Central memory CD8-positive, alpha-beta T cell (primary cell): ENCODE results near the gene JUND.
A peak's percentile ranks its signal among the peaks of the same experiment; 100 is the strongest.
"Not testable (repeated sequence)": the region's sequence is repeated elsewhere in the genome, so short reads cannot be mapped to it uniquely, and the experiment has no call there.

Source experiments
- ATAC-seq: fragments of 150-1000 bp; cut with Tn5 transposase; replicated peaks from 2 replicates; pipeline ENCODE4 v1.10.0; 2022; ENCODE audit warnings: mild to moderate bottlenecking, moderate FRiP score, moderate number of reproducible peaks; ENCODE audit not compliant: poor library complexity, severe bottlenecking; ENCODE audit errors: extremely low read depth
- DNase-seq, 2 donors: peaks; one replicate each; pipeline ENCODE4 v3.0.0; 2021; ENCODE audit warnings: low spot score in 2 of 2
- H3K27ac Mint-ChIP-seq: one replicate; pipeline ENCODE4 v1.8.0; 2022; ENCODE audit warnings: low read depth, mild to moderate bottlenecking, moderate library complexity, mixed read lengths
- H3K27me3 Mint-ChIP-seq: one replicate; pipeline ENCODE4 v1.8.0; 2022; ENCODE audit warnings: mixed read lengths
- H3K36me3 Mint-ChIP-seq: one replicate; pipeline ENCODE4 v1.8.0; 2022; ENCODE audit warnings: mild to moderate bottlenecking, moderate library complexity, mixed read lengths; ENCODE audit not compliant: insufficient read depth
- H3K4me1 Mint-ChIP-seq: one replicate; pipeline ENCODE4 v1.8.0; 2022; ENCODE audit warnings: mixed read lengths
- H3K4me3 Mint-ChIP-seq: one replicate; pipeline ENCODE4 v1.8.0; 2022; ENCODE audit warnings: mild to moderate bottlenecking, moderate library complexity, mixed read lengths
- H3K9me3 Mint-ChIP-seq: one replicate; pipeline ENCODE4 v1.8.0; 2022; ENCODE audit warnings: mixed read lengths

Gene JUND

GRCh38 chr19:18281082-18282020 lies at the start of gene JUND:
JUND (minus strand) TSS chr19:18281622; CDS start chr19:18281484, 138 bp downstream.
- peak; percentile 92 to 98 for DNase-seq
- peaks cover 61% of the 10 kb centered on the region for H3K4me1 Mint-ChIP-seq
- peaks cover 58% of the 10 kb centered on the region for H3K36me3 Mint-ChIP-seq
- peak; percentile 64 for ATAC-seq
- H3K4me3 Mint-ChIP-seq = peak within 1 kb of the TSS; percentile 100
- H3K27ac Mint-ChIP-seq = peak within 1 kb of the TSS; percentile 100
- no peaks in the 10 kb centered on the region for H3K9me3 Mint-ChIP-seq
- no peaks in the 10 kb centered on the region for H3K27me3 Mint-ChIP-seq

- no peak for ATAC-seq
- DNase-seq = no peak
- H3K36me3 Mint-ChIP-seq = peaks cover 2% of the 10 kb centered on the region
- peaks cover 14% of the 10 kb centered on the region for H3K4me1 Mint-ChIP-seq
- H3K27ac Mint-ChIP-seq = no peak overlapping the region
- no peaks in the 10 kb centered on the region for H3K27me3 Mint-ChIP-seq
- no peaks in the 10 kb centered on the region for H3K9me3 Mint-ChIP-seq
- no peak overlapping the region for H3K4me3 Mint-ChIP-seq
These were observed 49.4 kb upstream of the JUND start for GRCh38 chr19:18330868-18331267.

- H3K4me3 Mint-ChIP-seq = peak overlapping the region; percentile 61
- no peaks in the 10 kb centered on the region for H3K9me3 Mint-ChIP-seq
- H3K27ac Mint-ChIP-seq = no peak overlapping the region
- peaks cover 2% of the 10 kb centered on the region for H3K36me3 Mint-ChIP-seq
- peaks cover 14% of the 10 kb centered on the region for H3K4me1 Mint-ChIP-seq
- ATAC-seq (no peak), DNase-seq (no peak)
- H3K27me3 Mint-ChIP-seq = no peaks in the 10 kb centered on the region
These were observed 47.6 kb upstream of the JUND start for GRCh38 chr19:18329035-18329376.

- no peaks in the 10 kb centered on the region for H3K27me3 Mint-ChIP-seq
- no peak overlapping the region for H3K27ac Mint-ChIP-seq
- no peaks in the 10 kb centered on the region for H3K9me3 Mint-ChIP-seq
- DNase-seq = peak; percentile 69 to 83
- peaks cover 15% of the 10 kb centered on the region for H3K4me1 Mint-ChIP-seq
- H3K4me3 Mint-ChIP-seq = peak overlapping the region; percentile 61
- H3K36me3 Mint-ChIP-seq = peaks cover 2% of the 10 kb centered on the region
- ATAC-seq = peak; percentile 96
These were observed 47.1 kb upstream of the JUND start for GRCh38 chr19:18328340-18329034.

- Mint-ChIP-seq H3K4me1 (peaks cover 29% of the 10 kb centered on the region), H3K9me3 (no peaks in the 10 kb centered on the region), H3K27ac (no peak overlapping the region), H3K36me3 (peaks cover 10% of the 10 kb centered on the region), H3K4me3 (no peak overlapping the region), H3K27me3 (no peaks in the 10 kb centered on the region)
- ATAC-seq (no peak), DNase-seq (no peak)
These were observed 45.4 kb upstream of the JUND start for GRCh38 chr19:18326772-18327171.

GRCh38 chr19:18324373-18324731 lies 42.9 kb upstream of the JUND start:
- not testable (repeated sequence) for H3K9me3 Mint-ChIP-seq, H3K36me3 Mint-ChIP-seq, DNase-seq, ATAC-seq, H3K27me3 Mint-ChIP-seq, H3K4me3 Mint-ChIP-seq
- Mint-ChIP-seq H3K4me1 (peaks cover 45% of the 10 kb centered on the region), H3K27ac (peak overlapping the region; percentile 91)

GRCh38 chr19:18322759-18323460 lies 41.5 kb upstream of the JUND start, which contains the start of gene LSM4:
LSM4 (minus strand) TSS chr19:18323076; CDS start chr19:18323020, 56 bp downstream.
- DNase-seq = peak; percentile 96 to 99
- peak within 1 kb of the TSS; percentile 77 for H3K4me3 Mint-ChIP-seq
- H3K9me3 Mint-ChIP-seq = no peaks in the 10 kb centered on the region
- peak within 1 kb of the TSS; percentile 91 for H3K27ac Mint-ChIP-seq
- peaks cover 45% of the 10 kb centered on the region for H3K4me1 Mint-ChIP-seq
- ATAC-seq = peak; percentile 95
- H3K27me3 Mint-ChIP-seq = no peaks in the 10 kb centered on the region
- peaks cover 8% of the 10 kb centered on the region for H3K36me3 Mint-ChIP-seq

GRCh38 chr19:18322318-18322758 lies 40.9 kb upstream of the JUND start:
- Mint-ChIP-seq H3K27ac (peak overlapping the region; percentile 91), H3K36me3 (peaks cover 8% of the 10 kb centered on the region), H3K9me3 (no peaks in the 10 kb centered on the region), H3K27me3 (no peaks in the 10 kb centered on the region), H3K4me3 (peak overlapping the region; percentile 77), H3K4me1 (peaks cover 50% of the 10 kb centered on the region)
- ATAC-seq = no peak
- DNase-seq = no peak

GRCh38 chr19:18321734-18322102 lies 40.3 kb upstream of the JUND start:
- Mint-ChIP-seq H3K4me3 (peak overlapping the region; percentile 77), H3K9me3 (no peaks in the 10 kb centered on the region), H3K4me1 (peaks cover 50% of the 10 kb centered on the region), H3K36me3 (peaks cover 8% of the 10 kb centered on the region), H3K27ac (peak overlapping the region; percentile 91), H3K27me3 (no peaks in the 10 kb centered on the region)
- ATAC-seq (no peak), DNase-seq (no peak)

- H3K9me3 Mint-ChIP-seq = no peaks in the 10 kb centered on the region
- no peak for DNase-seq
- peak overlapping the region; percentile 77 for H3K4me3 Mint-ChIP-seq
- H3K36me3 Mint-ChIP-seq = peaks cover 8% of the 10 kb centered on the region
- H3K27me3 Mint-ChIP-seq = no peaks in the 10 kb centered on the region
- peak overlapping the region; percentile 91 for H3K27ac Mint-ChIP-seq
- H3K4me1 Mint-ChIP-seq = peaks cover 50% of the 10 kb centered on the region
- ATAC-seq = no peak
These were observed 39.7 kb upstream of the JUND start for GRCh38 chr19:18320865-18321733.

- no peak for ATAC-seq
- no peaks in the 10 kb centered on the region for H3K27me3 Mint-ChIP-seq
- H3K36me3 Mint-ChIP-seq = peaks cover 12% of the 10 kb centered on the region
- no peaks in the 10 kb centered on the region for H3K9me3 Mint-ChIP-seq
- H3K4me3 Mint-ChIP-seq = peak overlapping the region; percentile 70
- DNase-seq = no peak
- peaks cover 50% of the 10 kb centered on the region for H3K4me1 Mint-ChIP-seq
- H3K27ac Mint-ChIP-seq = peak overlapping the region; percentile 21
These were observed 38.2 kb upstream of the JUND start for GRCh38 chr19:18319591-18320135.
